HL-60 (cell line): ENCODE measurements around the gene TBXAS1.

Experiments used
- DNase-seq, 2 experiments: peaks; one replicate each; pipeline ENCODE4 v3.0.0-alpha.2; 2010 to 2020; ENCODE audit warnings: low read depth in 1 of 2, low spot score in 1 of 2
- H3K27ac ChIP-seq: fragments of 250-450 bp; sonication (Bioruptor Pico); replicated peaks from 2 replicates; pipeline ENCODE4 v1.5.1; 2020; ENCODE audit warnings: mild to moderate bottlenecking, moderate library complexity
- H3K27me3 ChIP-seq: fragments of 250-450 bp; sonication (Bioruptor Pico); 2 replicates; pipeline ENCODE4 v1.5.1; 2021; ENCODE audit warnings: mild to moderate bottlenecking, moderate library complexity; ENCODE audit not compliant: insufficient read depth, poor library complexity, severe bottlenecking
- H3K4me3 ChIP-seq: replicated peaks from 2 replicates; pipeline ENCODE4 v1.5.1; 2011; ENCODE audit warnings: mild to moderate bottlenecking, control low read depth, low read length; ENCODE audit not compliant: insufficient read depth
- GABPA ChIP-seq: IDR thresholded peaks from 2 replicates; pipeline ENCODE4 v1.6.1; 2012; ENCODE audit warnings: low read depth
- POLR2AphosphoS5 ChIP-seq: IDR thresholded peaks from 2 replicates; pipeline ENCODE4 v1.6.1; 2012; ENCODE audit warnings: low read depth
- REST ChIP-seq: IDR thresholded peaks from 2 replicates; pipeline ENCODE4 v1.6.1; 2012; ENCODE audit warnings: low read depth; ENCODE audit not compliant: insufficient replicate concordance
- SPI1 ChIP-seq: IDR thresholded peaks from 2 replicates; pipeline ENCODE4 v1.6.1; 2012; ENCODE audit warnings: low read depth, mild to moderate bottlenecking, borderline replicate concordance
- TF ChIP-seq, protein P1 (sequence below): IDR thresholded peaks from one replicate; pipeline ENCODE4 v1.5.1; 2011; ENCODE audit warnings: low read length, control low read depth, inconsistent platforms; ENCODE audit not compliant: insufficient read depth

Gene TBXAS1

DNA sequence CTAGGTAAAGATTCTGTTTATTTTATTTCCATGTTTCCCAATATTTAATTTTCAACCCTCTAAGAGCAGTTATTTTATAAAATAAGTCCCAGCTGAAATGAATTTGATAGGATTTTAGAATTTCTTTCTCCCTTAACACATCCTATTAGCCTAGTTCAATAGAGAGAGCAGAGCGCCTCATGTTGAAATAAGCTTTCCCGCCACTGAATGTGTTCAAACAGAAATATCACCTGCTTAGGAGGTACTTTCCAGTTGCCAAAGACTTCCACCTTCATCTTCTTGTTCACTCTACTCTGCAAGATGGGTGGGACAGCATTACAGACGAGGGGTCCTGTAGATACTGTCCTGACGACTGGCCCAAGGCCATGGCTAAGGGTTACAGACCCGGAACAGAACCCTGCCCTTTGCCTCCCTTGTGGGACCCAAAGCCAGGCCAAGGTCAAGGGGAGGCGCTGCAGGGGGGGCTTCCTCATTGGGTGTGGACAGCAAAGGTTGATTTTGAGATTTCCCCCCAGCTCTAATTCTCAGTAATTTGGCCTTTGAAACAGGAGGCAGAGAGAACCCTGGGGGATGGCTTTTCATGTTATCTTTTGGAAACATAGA is 171.7 kb downstream of the TBXAS1 start:
- H3K4me3 ChIP-seq: no peak overlapping the region
- TF ChIP-seq, protein P1, sequence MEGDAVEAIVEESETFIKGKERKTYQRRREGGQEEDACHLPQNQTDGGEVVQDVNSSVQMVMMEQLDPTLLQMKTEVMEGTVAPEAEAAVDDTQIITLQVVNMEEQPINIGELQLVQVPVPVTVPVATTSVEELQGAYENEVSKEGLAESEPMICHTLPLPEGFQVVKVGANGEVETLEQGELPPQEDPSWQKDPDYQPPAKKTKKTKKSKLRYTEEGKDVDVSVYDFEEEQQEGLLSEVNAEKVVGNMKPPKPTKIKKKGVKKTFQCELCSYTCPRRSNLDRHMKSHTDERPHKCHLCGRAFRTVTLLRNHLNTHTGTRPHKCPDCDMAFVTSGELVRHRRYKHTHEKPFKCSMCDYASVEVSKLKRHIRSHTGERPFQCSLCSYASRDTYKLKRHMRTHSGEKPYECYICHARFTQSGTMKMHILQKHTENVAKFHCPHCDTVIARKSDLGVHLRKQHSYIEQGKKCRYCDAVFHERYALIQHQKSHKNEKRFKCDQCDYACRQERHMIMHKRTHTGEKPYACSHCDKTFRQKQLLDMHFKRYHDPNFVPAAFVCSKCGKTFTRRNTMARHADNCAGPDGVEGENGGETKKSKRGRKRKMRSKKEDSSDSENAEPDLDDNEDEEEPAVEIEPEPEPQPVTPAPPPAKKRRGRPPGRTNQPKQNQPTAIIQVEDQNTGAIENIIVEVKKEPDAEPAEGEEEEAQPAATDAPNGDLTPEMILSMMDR: no peak
- TF ChIP-seq GABPA (no peak), POLR2AphosphoS5 (no peak), SPI1 (no peak), REST (no peak)
- DNase-seq: no peak
- no peak overlapping the region for H3K27ac ChIP-seq
- H3K27me3 ChIP-seq: no peaks in the 10 kb centered on the region

DNA sequence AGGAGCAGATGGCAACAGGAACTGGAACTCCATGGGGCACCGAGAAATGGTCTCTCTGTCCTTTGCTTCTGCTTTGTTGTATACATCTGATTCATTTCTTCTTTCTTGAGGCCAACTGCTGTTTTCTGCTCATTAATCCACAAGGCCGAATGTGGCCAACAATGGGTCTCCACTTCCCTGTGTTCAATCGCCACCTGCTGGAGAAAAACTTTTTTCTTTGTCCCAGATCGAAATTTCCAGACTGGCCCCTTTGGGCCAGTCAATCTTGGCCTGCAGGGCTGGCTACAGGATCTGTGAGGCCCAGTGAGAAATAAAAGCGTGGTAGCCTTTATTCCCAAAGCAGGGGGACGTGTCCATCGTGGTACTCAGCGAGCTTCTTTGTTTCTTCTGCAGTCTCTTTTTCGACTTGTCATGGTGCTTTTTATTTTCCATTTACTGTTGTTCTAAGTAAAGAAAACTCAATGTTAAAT is 174.9 kb downstream of the TBXAS1 start:
- TF ChIP-seq, protein P1: peak; percentile 38
- TF ChIP-seq POLR2AphosphoS5 (no peak), REST (no peak), SPI1 (no peak; the same call in 1 of the 2 replicates)
- peak; percentile 61 to 62 for DNase-seq
- no peak overlapping the region for H3K27ac ChIP-seq
- no peaks in the 10 kb centered on the region for H3K27me3 ChIP-seq
- no peak overlapping the region for H3K4me3 ChIP-seq

- Histone ChIP-seq H3K27ac (no peak overlapping the region), H3K27me3 (no peaks in the 10 kb centered on the region), H3K4me3 (no peak overlapping the region)
- no peak for DNase-seq
- TF ChIP-seq, protein P1: no peak
- TF ChIP-seq SPI1 (no peak), POLR2AphosphoS5 (no peak), GABPA (no peak), REST (no peak)
These were observed 175.6 kb downstream of the TBXAS1 start for GRCh38 chr7:140004672-140005071.
